Smooth muscle cell (in vitro differentiated cells): ENCODE data around the gene SCGN. TPM values are rescaled to one million over a fixed set of nuclear protein-coding genes. Genes with fewer than 3 reads are reported as not detected.

Experiments used
- DNase-seq: peaks from one replicate; lab custom pipeline; 2025; ENCODE audit not compliant: unreplicated experiment; lab: John Stamatoyannopoulos, UW
- H2AFZ ChIP-seq: fragments of 200-600 bp; sonication (generic); 2 replicates; pipeline ENCODE4 v1.6.0; 2016; ENCODE audit warnings: antibody characterized with exemption, low read depth, mild to moderate bottlenecking
- H3F3A ChIP-seq: fragments of 200-600 bp; sonication (generic); 2 replicates; pipeline ENCODE4 v1.6.0; 2017; ENCODE audit warnings: antibody characterized with exemption, low read depth
- H3K27ac ChIP-seq: fragments of 200-600 bp; sonication (generic); 2 replicates; pipeline ENCODE4 v1.5.1; 2016; ENCODE audit warnings: low read depth, mild to moderate bottlenecking
- H3K27me3 ChIP-seq: fragments of 200-600 bp; sonication (generic); 2 replicates; pipeline ENCODE4 v1.6.1; 2016; ENCODE audit warnings: low read depth, mild to moderate bottlenecking
- H3K36me3 ChIP-seq: fragments of 200-600 bp; sonication (generic); 2 replicates; pipeline ENCODE4 v1.5.1; 2016; ENCODE audit warnings: low read depth
- H3K4me1 ChIP-seq: fragments of 200-600 bp; sonication (generic); 2 replicates; pipeline ENCODE4 v1.5.1; 2016; ENCODE audit warnings: low read depth
- H3K4me2 ChIP-seq: fragments of 200-600 bp; sonication (generic); 2 replicates; pipeline ENCODE4 v1.6.0; 2016; ENCODE audit warnings: mild to moderate bottlenecking
- H3K4me3 ChIP-seq: fragments of 200-600 bp; sonication (generic); 2 replicates; pipeline ENCODE4 v1.5.1; 2016; ENCODE audit warnings: mild to moderate bottlenecking
- H3K79me2 ChIP-seq: fragments of 200-600 bp; sonication (generic); 2 replicates; pipeline ENCODE4 v1.6.0; 2016; ENCODE audit warnings: low read depth, mild to moderate bottlenecking
- H3K9ac ChIP-seq: fragments of 200-600 bp; sonication (generic); 2 replicates; pipeline ENCODE4 v1.6.0; 2016; ENCODE audit warnings: low read depth
- H3K9me3 ChIP-seq: fragments of 200-600 bp; sonication (generic); replicated peaks from 2 replicates; pipeline ENCODE4 v1.5.1; 2016; ENCODE audit warnings: low read depth
- H4K20me1 ChIP-seq: fragments of 200-600 bp; sonication (generic); 2 replicates; pipeline ENCODE4 v1.6.0; 2016; ENCODE audit warnings: low read depth
- WGBS: methylation state at CpG from one replicate; pipeline ENCODE4 v1.1.7; 2016; ENCODE audit warnings: low lambda C conversion rate; 5-methylcytosine and 5-hydroxymethylcytosine counted together
- polyA plus RNA-seq: library from polyadenylated mRNA; unstranded; fragments of >200 nt; fragmentation: Nextera tagmentation; extraction: Ambion mirVana; gene quantifications from 2 replicates; pipeline ENCODE4 v1.2.1, GENCODE V29; 2016
- total RNA-seq: library from RNA; depleted of rRNA; stranded (reverse); fragments of >200 nt; gene quantifications from 2 replicates; pipeline ENCODE4 v1.2.3, GENCODE V29; 2014
- TF ChIP-seq, protein P1 (sequence below): fragments of 200-600 bp; sonication (generic); IDR thresholded peaks from 2 replicates; pipeline ENCODE4 v1.5.1; 2017; ENCODE audit warnings: borderline replicate concordance, mild to moderate bottlenecking, antibody characterized with exemption; ENCODE audit not compliant: insufficient read depth, poor library complexity, severe bottlenecking

SCGN gene
- total and polyA plus RNA-seq, 2 experiments from 2014 or later, result not detected

GRCh38 chr6:25686856-25687255, 34.8 kb downstream of the SCGN start:
- TF ChIP-seq, protein P1, sequence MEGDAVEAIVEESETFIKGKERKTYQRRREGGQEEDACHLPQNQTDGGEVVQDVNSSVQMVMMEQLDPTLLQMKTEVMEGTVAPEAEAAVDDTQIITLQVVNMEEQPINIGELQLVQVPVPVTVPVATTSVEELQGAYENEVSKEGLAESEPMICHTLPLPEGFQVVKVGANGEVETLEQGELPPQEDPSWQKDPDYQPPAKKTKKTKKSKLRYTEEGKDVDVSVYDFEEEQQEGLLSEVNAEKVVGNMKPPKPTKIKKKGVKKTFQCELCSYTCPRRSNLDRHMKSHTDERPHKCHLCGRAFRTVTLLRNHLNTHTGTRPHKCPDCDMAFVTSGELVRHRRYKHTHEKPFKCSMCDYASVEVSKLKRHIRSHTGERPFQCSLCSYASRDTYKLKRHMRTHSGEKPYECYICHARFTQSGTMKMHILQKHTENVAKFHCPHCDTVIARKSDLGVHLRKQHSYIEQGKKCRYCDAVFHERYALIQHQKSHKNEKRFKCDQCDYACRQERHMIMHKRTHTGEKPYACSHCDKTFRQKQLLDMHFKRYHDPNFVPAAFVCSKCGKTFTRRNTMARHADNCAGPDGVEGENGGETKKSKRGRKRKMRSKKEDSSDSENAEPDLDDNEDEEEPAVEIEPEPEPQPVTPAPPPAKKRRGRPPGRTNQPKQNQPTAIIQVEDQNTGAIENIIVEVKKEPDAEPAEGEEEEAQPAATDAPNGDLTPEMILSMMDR, result no peak
- H3K27me3 ChIP-seq, result no peaks in the 10 kb centered on the region
- no peaks in the 10 kb centered on the region for H3K79me2 ChIP-seq
- H4K20me1 ChIP-seq, result no peaks in the 10 kb centered on the region
- H3K36me3 ChIP-seq, result no peaks in the 10 kb centered on the region
- H3K4me2 ChIP-seq, result no peak overlapping the region
- no peaks in the 10 kb centered on the region for H3K4me1 ChIP-seq
- no peak overlapping the region for H3K9ac ChIP-seq
- H3K9me3 ChIP-seq, result no peaks in the 10 kb centered on the region
- no peak overlapping the region for H3K4me3 ChIP-seq
- H3K27ac ChIP-seq, result no peak overlapping the region
- DNase-seq, result no peak
- no peak overlapping the region for H2AFZ ChIP-seq
- H3F3A ChIP-seq, result no peaks in the 10 kb centered on the region

GRCh38 chr6:25689966-25690365, 38.0 kb downstream of the SCGN start:
- Histone ChIP-seq H3K4me3 (no peak overlapping the region), H3K36me3 (no peaks in the 10 kb centered on the region), H3K27me3 (no peaks in the 10 kb centered on the region), H4K20me1 (no peaks in the 10 kb centered on the region), H3K9ac (no peak overlapping the region), H3K27ac (no peak overlapping the region), H3K9me3 (no peaks in the 10 kb centered on the region), H3F3A (no peaks in the 10 kb centered on the region), H2AFZ (no peak overlapping the region), H3K4me2 (no peak overlapping the region), H3K4me1 (peaks cover 16% of the 10 kb centered on the region), H3K79me2 (no peaks in the 10 kb centered on the region)
- DNase-seq, result no peak
- 87% methylated on average over 1 of the region's 1 CpG for WGBS
- TF ChIP-seq, protein P1, result no peak

DNA sequence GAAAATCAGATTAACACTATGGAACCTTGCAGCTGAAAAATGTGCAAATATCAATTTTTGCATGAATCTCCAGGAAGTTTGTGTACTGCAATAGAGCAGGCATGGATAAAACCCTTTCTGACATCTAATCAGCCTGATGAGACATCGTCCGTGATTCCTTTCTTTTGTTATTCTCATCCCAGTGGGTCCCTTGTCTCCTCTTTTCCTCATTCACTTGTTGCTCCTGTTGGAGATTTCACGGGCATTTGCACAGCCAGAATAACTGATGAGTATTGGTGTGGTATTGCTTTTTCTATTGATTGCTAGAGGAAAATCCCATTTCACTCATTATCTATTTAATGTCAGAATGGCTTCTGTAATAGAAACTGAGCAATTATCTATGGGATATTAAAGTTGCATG, 39.9 kb downstream of the SCGN start:
- Histone ChIP-seq H4K20me1 (no peaks in the 10 kb centered on the region), H3K9ac (no peak overlapping the region), H3K27ac (no peak overlapping the region), H3K4me1 (peaks cover 16% of the 10 kb centered on the region), H3F3A (no peaks in the 10 kb centered on the region), H3K4me3 (no peak overlapping the region), H3K79me2 (no peaks in the 10 kb centered on the region), H3K9me3 (no peaks in the 10 kb centered on the region), H2AFZ (no peak overlapping the region), H3K27me3 (no peaks in the 10 kb centered on the region), H3K4me2 (no peak overlapping the region), H3K36me3 (no peaks in the 10 kb centered on the region)
- TF ChIP-seq, protein P1, result no peak
- WGBS, result 87% methylated on average over 3 of the region's 3 CpGs
- no peak for DNase-seq

DNA sequence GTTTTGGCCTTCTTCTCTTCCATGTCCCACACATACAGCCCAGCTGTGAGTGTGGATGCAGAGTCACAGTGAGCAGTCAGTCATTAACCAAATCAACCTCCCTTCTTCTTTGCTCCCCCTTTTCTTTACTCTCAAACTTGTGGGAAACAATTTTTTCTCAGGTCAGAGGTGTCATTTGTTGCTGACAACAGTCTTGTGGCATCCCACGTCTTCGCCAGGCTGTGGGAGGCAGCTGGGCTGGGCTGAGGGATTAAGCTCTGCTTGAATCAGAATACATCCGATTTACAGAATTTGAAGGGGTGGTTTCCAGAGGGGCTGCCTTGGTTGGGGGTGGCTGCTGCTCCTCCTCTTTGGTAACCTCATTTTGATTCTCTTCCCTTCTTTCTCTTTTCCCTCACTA, 40.5 kb downstream of the SCGN start:
- no peak overlapping the region for H3K9ac ChIP-seq
- no peaks in the 10 kb centered on the region for H3K9me3 ChIP-seq
- H3K27ac ChIP-seq, result peak overlapping the region; percentile 32
- H3K4me1 ChIP-seq, result peaks cover 16% of the 10 kb centered on the region
- 44% methylated on average over 3 of the region's 3 CpGs for WGBS
- no peaks in the 10 kb centered on the region for H3K27me3 ChIP-seq
- H3K4me3 ChIP-seq, result no peak overlapping the region
- H3K4me2 ChIP-seq, result no peak overlapping the region
- no peak overlapping the region for H2AFZ ChIP-seq
- no peaks in the 10 kb centered on the region for H3K36me3 ChIP-seq
- TF ChIP-seq, protein P1, result no peak
- no peaks in the 10 kb centered on the region for H3F3A ChIP-seq
- no peaks in the 10 kb centered on the region for H4K20me1 ChIP-seq
- DNase-seq, result no peak
- H3K79me2 ChIP-seq, result no peaks in the 10 kb centered on the region
